NCI-H187 (cell line): ENCODE results near the gene HEPH.
"Not testable (repeated sequence)": the region's sequence is repeated elsewhere in the genome, so short reads cannot be mapped to it uniquely, and the experiment has no call there.

Experiments
- DNase-seq, 2 experiments: peaks; one replicate each; lab custom pipeline; 2025; lab: John Stamatoyannopoulos, UW

The HEPH gene

GRCh38 chrX:66200855-66201795 lies 37.1 kb downstream of the HEPH start:
- DNase-seq = no peak

GRCh38 chrX:66203114-66203513 lies 39.1 kb downstream of the HEPH start:
- no peak for DNase-seq

- DNase-seq = no peak
Measured at GRCh38 chrX:66221856-66222255, 57.8 kb downstream of the HEPH start.

- DNase-seq = no peak
Measured at GRCh38 chrX:66232296-66232695, 68.2 kb downstream of the HEPH start.

- DNase-seq = no peak
Measured at GRCh38 chrX:66233209-66233608, 69.2 kb downstream of the HEPH start.

- DNase-seq = not testable (repeated sequence)
Measured at GRCh38 chrX:66233904-66234303, 69.9 kb downstream of the HEPH start.

- no peak for DNase-seq
Measured at GRCh38 chrX:66255359-66255967, 91.4 kb downstream of the HEPH start.

- DNase-seq = no peak
Measured at GRCh38 chrX:66262807-66263206, 98.8 kb downstream of the HEPH start.
